SKM-1 (cell line): ENCODE data around the gene MEP1A.
"Not testable (repeated sequence)": the region's sequence is repeated elsewhere in the genome, so short reads cannot be mapped to it uniquely, and the experiment has no call there.

Source experiments
- DNase-seq: peaks from one replicate; lab custom pipeline; 2025; ENCODE audit not compliant: unreplicated experiment; lab: John Stamatoyannopoulos, UW

MEP1A gene

GRCh38 chr6:46774736-46775135 lies 18.5 kb upstream of the MEP1A start:
- DNase-seq, result not testable (repeated sequence)

GRCh38 chr6:46776070-46776712 lies 17.0 kb upstream of the MEP1A start:
- no peak for DNase-seq

- DNase-seq, result no peak
Measured at GRCh38 chr6:46777476-46778346, 15.5 kb upstream of the MEP1A start.

GRCh38 chr6:46781478-46782378 lies 11.5 kb upstream of the MEP1A start:
- DNase-seq, result peak; percentile 80

- no peak for DNase-seq
Measured at GRCh38 chr6:46784535-46784934, 8.7 kb upstream of the MEP1A start.

GRCh38 chr6:46787871-46788540 lies 5.2 kb upstream of the MEP1A start:
- DNase-seq, result no peak

- no peak for DNase-seq
Measured at GRCh38 chr6:46788791-46789190, 4.4 kb upstream of the MEP1A start.

- no peak for DNase-seq
Measured at GRCh38 chr6:46789434-46790354, 3.5 kb upstream of the MEP1A start.

- no peak for DNase-seq
Measured at GRCh38 chr6:46790355-46790874, 2.8 kb upstream of the MEP1A start.

GRCh38 chr6:46792635-46793034 lies 554 bp upstream of the MEP1A start:
- DNase-seq, result no peak

GRCh38 chr6:46794068-46794467 lies 879 bp downstream of the MEP1A start:
- no peak for DNase-seq

- DNase-seq, result no peak
Measured at GRCh38 chr6:46795816-46796215, 2.6 kb downstream of the MEP1A start.

- no peak for DNase-seq
Measured at GRCh38 chr6:46796848-46797580, 3.8 kb downstream of the MEP1A start.

GRCh38 chr6:46799657-46800056 lies 6.5 kb downstream of the MEP1A start:
- DNase-seq, result no peak

GRCh38 chr6:46808806-46809205 lies 15.6 kb downstream of the MEP1A start:
- DNase-seq, result peak; percentile 52

- DNase-seq, result no peak
Measured at GRCh38 chr6:46815130-46815529, 21.9 kb downstream of the MEP1A start.

GRCh38 chr6:46816626-46817025 lies 23.4 kb downstream of the MEP1A start:
- DNase-seq, result no peak

- DNase-seq, result no peak
Measured at GRCh38 chr6:46819561-46819960, 26.4 kb downstream of the MEP1A start.

- DNase-seq, result peak; percentile 61
Measured at GRCh38 chr6:46821458-46821881, 28.3 kb downstream of the MEP1A start.
